ENCODE measurements around the gene HEXB. TPM values are rescaled to one million over a fixed set of nuclear protein-coding genes. Genes with fewer than 3 reads are reported as not detected.

The HEXB gene
- 100 to 1,000 TPM; 132 to 169 (median 148) TPM for total RNA-seq
- long read RNA-seq, donor 1, transcript HEXB-201 (14 exons, 1,901 nt): major isoform, 140 of 155 reads
- long read RNA-seq, donor 1, partial matches to known transcripts: 6 of 155 reads
- long read RNA-seq, donor 1, other reads (novel, unspliced or antisense): 8 of 155 reads
- long read RNA-seq, donor 2, transcript HEXB-201 (14 exons, 1,901 nt): major isoform, 141 of 156 reads
- long read RNA-seq, donor 2, partial matches to known transcripts: 3 of 156 reads
- long read RNA-seq, donor 2, other reads (novel, unspliced or antisense): 10 of 156 reads

- no peaks in the 10 kb centered on the region for H3K9me3 ChIP-seq
- H3K36me3 ChIP-seq (ENCODE audit: low read depth): no peaks in the 10 kb centered on the region
- TF ChIP-seq, protein P1, sequence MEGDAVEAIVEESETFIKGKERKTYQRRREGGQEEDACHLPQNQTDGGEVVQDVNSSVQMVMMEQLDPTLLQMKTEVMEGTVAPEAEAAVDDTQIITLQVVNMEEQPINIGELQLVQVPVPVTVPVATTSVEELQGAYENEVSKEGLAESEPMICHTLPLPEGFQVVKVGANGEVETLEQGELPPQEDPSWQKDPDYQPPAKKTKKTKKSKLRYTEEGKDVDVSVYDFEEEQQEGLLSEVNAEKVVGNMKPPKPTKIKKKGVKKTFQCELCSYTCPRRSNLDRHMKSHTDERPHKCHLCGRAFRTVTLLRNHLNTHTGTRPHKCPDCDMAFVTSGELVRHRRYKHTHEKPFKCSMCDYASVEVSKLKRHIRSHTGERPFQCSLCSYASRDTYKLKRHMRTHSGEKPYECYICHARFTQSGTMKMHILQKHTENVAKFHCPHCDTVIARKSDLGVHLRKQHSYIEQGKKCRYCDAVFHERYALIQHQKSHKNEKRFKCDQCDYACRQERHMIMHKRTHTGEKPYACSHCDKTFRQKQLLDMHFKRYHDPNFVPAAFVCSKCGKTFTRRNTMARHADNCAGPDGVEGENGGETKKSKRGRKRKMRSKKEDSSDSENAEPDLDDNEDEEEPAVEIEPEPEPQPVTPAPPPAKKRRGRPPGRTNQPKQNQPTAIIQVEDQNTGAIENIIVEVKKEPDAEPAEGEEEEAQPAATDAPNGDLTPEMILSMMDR (IDR thresholded peaks at IDR 0.05): no peak
- intact Hi-C loops (cut with DNase I, micrococcal nuclease): no loop called here
- ATAC-seq (peak; percentile 98), DNase-seq (peak; percentile 95 to 96 (median 95))
- H3K4me3 ChIP-seq: peak within 1 kb of the TSS; percentile 78
- H3K4me1 ChIP-seq (ENCODE audit: low read depth): peaks cover 15% of the 10 kb centered on the region
Measured at GRCh38 chr5:74684900-74685851, at the start of gene HEXB. HEXB (plus strand) TSS chr5:74685233; CDS start chr5:74685261, 28 bp downstream.

DNA sequence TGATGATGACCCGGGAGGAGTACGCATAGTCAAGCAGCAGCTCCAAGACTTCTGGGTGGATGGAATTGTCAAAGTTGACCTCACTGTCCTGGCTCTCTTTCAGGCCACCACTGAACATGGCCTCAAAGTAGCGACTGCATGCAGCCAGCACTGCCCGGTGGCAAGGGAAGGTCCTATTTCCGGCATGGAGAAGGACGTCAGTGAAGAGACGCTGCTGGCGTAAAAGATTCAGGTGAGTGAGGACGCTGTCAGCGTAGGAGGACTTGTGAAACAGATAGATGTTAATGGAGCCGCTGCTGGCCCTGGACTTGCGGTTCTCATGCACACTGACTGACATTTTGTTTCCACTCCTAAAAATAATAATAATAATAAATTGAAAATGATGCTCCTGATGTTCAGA, 48.9 kb upstream of the HEXB start:
- Histone ChIP-seq H3K4me3 (no peak overlapping the region), H3K9me3 (no peaks in the 10 kb centered on the region), H3K4me1 (ENCODE audit: low read depth) (peaks cover 32% of the 10 kb centered on the region), H3K36me3 (ENCODE audit: low read depth) (no peaks in the 10 kb centered on the region)
- ATAC-seq (no peak), DNase-seq (no peak)
- intact Hi-C loops (cut with DNase I, micrococcal nuclease): no loop called here
- TF ChIP-seq, protein P1 (IDR thresholded peaks at IDR 0.05): no peak

- no peak for ATAC-seq
- H3K4me3 ChIP-seq: no peak overlapping the region
- DNase-seq: peak in 1 of 3 donors; percentile 47
- H3K36me3 ChIP-seq (ENCODE audit: low read depth): no peaks in the 10 kb centered on the region
- TF ChIP-seq, protein P1 (IDR thresholded peaks at IDR 0.05): no peak
- no peaks in the 10 kb centered on the region for H3K9me3 ChIP-seq
- intact Hi-C loops (cut with DNase I, micrococcal nuclease): no loop called here
- H3K4me1 ChIP-seq (ENCODE audit: low read depth): peaks cover 28% of the 10 kb centered on the region
Measured at GRCh38 chr5:74636552-74636951, 48.5 kb upstream of the HEXB start.

- intact Hi-C loops (cut with DNase I, micrococcal nuclease): no loop called here
- Histone ChIP-seq H3K4me1 (ENCODE audit: low read depth) (peaks cover 11% of the 10 kb centered on the region), H3K4me3 (no peak overlapping the region), H3K36me3 (ENCODE audit: low read depth) (no peaks in the 10 kb centered on the region), H3K9me3 (no peaks in the 10 kb centered on the region)
- TF ChIP-seq, protein P1 (IDR thresholded peaks at IDR 0.05): no peak
- no peak for ATAC-seq
- DNase-seq: no peak
Measured at GRCh38 chr5:74638544-74638969, 46.5 kb upstream of the HEXB start.

- H3K36me3 ChIP-seq (ENCODE audit: low read depth): no peaks in the 10 kb centered on the region
- ATAC-seq (no peak), DNase-seq (peak in 1 of 3 donors; percentile 39)
- peak overlapping the region; percentile 45 for H3K4me3 ChIP-seq
- peaks cover 11% of the 10 kb centered on the region for H3K4me1 ChIP-seq (ENCODE audit: low read depth)
- H3K9me3 ChIP-seq: no peaks in the 10 kb centered on the region
- intact Hi-C loops (cut with DNase I, micrococcal nuclease): no loop called here
- TF ChIP-seq, protein P1 (IDR thresholded peaks at IDR 0.05): no peak
Measured at GRCh38 chr5:74638970-74639806, 45.8 kb upstream of the HEXB start.
